GM19238 (cell line): ENCODE results near the gene SFPQ.
"Not testable (repeated sequence)": the region's sequence is repeated elsewhere in the genome, so short reads cannot be mapped to it uniquely, and the experiment has no call there.

Source experiments
- DNase-seq: peaks from one replicate; pipeline ENCODE4 v3.0.0; 2011; ENCODE audit warnings: low spot score; ENCODE audit not compliant: insufficient read length

SFPQ gene

GRCh38 chr1:35143737-35144508 is 49.0 kb downstream of the SFPQ start:
- DNase-seq: no peak

GRCh38 chr1:35142728-35143127 is 50.2 kb downstream of the SFPQ start:
- DNase-seq: not testable (repeated sequence)

GRCh38 chr1:35142294-35142693 is 50.7 kb downstream of the SFPQ start:
- not testable (repeated sequence) for DNase-seq

GRCh38 chr1:35137590-35137989 is 55.4 kb downstream of the SFPQ start:
- not testable (repeated sequence) for DNase-seq

GRCh38 chr1:35136780-35137179 is 56.2 kb downstream of the SFPQ start:
- DNase-seq: no peak
